ENCODE data around the gene AXIN2. TPM values are rescaled to one million over a fixed set of nuclear protein-coding genes. Genes with fewer than 3 reads are reported as not detected.
"Not testable (repeated sequence)": the region's sequence is repeated elsewhere in the genome, so short reads cannot be mapped to it uniquely, and the experiment has no call there.

The AXIN2 gene
- polyA plus RNA-seq, 1 donor, result 19.4 TPM

- DNase-seq, result no peak
Observed at GRCh38 chr17:65536573-65537342, 24.7 kb downstream of the AXIN2 start.

GRCh38 chr17:65535777-65536572 lies 25.5 kb downstream of the AXIN2 start:
- DNase-seq, result no peak

- DNase-seq, result no peak
Observed at GRCh38 chr17:65533852-65534457, 27.5 kb downstream of the AXIN2 start.

DNA sequence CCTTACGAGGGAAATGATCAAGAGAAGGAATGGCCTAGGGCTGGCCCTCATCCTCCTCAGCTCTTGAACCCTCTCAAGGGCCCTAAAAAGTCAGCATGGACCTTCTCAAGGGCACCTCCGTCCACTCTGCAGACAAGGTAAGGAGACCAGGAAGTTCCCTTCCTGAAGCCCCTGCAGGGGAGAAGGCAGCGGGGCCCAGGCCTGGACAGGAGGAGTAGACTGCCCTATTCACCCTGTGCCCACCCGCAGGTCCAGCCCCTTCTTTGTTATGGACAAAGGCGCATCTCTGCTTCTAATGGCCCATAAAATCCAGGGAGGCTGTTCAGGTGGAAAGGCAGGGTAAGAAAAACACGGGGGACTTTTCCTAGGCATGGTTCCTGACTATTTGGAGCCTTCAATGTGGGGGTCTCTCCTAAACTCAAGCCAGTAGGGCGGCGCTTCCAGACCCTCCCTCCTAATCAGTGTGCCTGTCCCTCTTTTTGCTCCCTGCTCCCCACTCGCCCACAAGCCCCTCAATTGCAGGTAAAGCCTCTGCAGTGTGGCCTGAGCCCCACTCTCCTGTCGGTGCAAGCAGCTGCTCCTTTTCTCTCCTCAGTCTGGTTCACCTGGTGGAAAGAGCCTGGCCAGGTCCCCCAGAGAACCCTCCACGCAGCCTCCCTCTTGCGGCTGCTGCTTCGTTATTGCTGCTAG lies 28.2 kb downstream of the AXIN2 start:
- DNase-seq, result no peak

- DNase-seq, result no peak
Observed at GRCh38 chr17:65532101-65532890, 29.2 kb downstream of the AXIN2 start.

DNA sequence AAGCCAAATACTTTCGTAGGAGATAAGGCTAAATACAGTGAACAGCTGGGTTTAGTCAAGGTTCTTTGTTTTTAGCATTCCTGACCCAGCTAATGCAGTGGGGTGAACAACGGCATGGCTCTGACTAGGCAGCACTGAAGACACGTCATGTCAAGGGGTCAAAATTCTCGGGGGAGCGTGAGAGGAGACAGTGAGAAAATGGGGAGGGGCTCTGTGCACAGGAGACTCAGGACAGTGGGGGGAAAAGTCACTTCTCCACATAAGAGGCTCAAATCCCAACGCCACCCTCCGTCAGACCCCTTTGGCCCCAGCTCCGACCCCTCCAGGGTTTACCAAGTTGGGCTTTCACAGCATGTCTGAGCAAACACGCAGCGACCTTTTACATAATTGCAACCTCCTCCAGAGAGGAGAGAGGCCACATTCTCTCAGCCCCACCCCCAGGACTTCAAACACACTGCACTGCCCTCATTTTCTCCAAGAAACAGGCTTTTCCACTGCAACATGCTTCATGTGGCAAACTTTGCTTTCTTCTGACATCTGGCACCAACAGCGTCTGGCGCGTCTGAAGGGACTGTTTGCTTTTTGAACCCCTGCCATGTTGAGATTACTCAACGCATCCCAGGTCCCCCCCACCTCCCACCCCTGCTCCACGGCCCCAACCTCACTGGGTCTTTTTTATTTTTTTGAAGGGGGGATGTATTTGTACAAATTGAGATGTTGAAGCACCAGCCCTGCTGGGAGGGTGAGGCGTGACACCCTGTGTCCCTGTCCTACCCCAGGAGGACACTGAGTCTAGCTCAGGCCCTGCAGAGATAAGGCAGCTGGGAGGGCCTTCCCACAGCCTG lies 30.0 kb downstream of the AXIN2 start:
- DNase-seq, result no peak

DNA sequence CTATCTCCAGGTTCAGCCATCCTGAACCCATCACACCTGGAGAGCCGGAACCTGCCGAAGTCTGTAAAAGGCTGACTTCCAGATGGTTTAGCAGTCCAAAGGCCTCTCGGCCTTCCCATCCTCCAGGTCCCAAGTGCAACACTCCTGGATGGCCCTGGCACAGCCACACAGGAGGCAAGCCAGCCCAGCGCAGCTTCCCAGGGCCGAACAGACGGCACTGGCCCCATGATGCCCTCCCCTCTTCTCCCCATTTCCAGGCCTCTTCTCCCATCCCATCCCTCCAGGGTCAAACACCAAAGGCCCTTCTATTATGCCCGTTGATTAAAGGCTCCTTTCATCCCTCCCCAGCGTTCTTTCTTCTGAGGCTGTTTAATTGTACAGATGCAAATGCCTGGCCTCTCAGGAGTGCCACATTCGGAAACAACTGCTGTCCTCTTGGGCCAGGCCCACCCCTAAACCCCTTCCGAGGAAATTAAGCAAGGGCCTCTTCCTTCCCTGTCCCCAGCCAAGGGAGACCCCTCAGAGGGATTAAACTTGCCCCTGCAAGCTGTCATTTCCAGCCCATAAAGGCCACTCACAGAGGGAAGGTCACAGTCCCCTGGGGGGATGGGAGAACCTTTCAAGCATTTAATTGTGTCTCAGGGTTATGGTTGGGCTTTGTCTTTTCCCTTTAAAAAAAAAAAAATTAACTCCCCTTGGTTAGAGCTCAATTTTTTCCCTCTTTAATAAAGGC lies 30.8 kb downstream of the AXIN2 start:
- DNase-seq, result no peak

- DNase-seq, result no peak
Observed at GRCh38 chr17:65529761-65530522, 31.5 kb downstream of the AXIN2 start.

DNA sequence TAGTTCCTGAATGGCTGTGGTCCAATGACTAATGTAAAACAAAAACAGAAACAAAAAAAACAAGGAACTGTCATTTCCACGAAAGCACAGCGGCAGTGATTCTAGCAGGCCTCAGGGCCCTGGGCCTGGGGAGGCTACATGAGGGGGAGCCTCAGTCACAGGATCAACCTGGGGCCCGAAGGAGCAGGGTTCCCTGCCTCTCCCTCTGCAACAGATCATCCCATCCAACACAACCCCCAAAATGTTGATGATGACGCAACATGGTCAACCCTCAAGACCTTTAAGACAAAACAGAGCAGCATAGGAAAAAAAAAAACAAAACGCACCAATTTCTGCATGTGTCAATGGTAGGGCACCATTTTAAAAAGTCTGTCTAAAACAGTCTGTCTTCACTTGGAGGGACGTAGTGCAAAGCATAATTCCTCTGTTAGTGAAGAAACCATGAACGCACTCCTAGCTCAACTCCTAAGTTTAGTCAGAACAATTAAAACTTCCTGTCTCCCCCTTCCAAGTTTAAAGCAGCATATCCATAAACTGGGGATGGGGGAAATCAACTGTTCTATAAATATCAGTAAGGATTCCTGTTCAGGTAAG lies 32.3 kb downstream of the AXIN2 start:
- DNase-seq, result no peak

- DNase-seq, result no peak
Observed at GRCh38 chr17:65527857-65528591, 33.4 kb downstream of the AXIN2 start.

GRCh38 chr17:65527381-65527780 lies 34.1 kb downstream of the AXIN2 start:
- no peak for DNase-seq

DNA sequence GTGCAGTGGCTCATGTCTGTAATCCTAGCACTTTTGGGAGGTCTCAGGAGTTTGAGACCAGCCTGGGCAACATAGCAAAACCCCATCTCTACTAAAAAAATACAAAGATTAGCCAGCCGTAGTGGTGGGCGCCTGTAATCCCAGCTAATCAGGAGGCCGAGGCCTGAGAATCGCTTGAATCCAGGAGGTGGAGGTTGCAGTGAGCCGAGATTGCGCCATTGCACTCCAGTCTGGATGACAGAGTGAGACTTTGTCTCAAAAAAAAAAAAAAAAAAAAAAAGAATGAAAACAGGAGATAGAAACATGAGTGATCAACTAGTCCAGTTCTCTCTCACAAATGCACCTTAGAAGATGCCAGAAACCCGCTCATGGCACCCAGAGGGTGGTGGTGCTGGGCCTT lies 34.6 kb downstream of the AXIN2 start:
- DNase-seq, result not testable (repeated sequence)

DNA sequence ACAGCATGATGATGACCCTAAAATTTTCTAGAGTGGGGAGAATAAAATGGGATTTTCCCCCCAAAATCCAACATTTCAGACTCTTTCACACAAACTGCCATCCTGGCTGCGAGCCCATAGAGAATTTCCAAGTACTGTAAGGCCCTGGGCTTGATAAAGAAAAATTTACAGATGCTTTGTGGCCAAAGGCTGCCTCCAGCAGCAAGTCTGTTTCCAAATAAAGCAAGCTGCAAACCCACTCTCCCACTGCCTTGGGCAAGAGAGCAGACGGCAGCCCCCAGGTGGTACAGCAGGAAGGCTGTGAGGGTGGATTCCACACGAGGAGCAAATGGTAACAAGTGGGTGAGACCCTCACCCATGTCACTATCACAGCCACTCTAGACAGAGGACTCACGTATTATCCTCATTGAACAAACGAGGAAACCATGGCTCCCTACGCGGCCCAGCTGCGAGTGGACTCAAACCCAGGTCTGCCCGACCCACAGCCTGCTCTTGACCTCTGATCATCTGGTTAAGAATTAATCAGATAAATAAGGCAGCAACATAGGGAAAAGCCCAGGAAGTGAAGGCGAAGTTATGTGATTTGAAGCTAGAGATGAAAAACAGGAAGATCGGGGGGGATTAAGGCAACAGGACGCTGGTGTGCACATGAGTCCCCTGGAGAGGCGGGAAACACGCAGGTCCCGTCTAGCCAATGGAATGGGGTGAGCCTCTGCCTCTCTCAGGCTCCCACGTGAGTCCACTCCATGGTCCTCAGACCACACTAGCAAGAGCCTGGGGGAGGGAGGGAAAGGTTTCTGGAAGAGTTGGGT lies 37.4 kb downstream of the AXIN2 start:
- no peak for DNase-seq

DNA sequence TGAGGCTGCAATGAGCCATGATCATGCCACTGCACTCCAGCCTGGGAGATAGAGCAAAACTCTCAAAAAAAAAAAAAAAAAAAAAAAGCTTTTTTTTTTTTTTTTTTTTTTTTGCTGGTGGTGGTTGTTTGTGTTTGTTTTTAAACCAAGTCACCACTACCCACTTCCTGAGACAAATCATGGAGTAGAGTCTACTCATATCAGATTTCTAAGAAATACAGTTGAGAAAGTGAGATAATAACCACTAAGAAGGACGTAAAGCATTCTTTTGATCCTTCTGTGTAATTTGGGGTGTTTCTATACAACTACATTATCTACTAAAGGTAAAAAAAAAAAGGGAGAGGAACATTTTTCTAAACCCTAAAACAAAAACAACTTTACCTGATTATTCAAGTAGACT lies 38.0 kb downstream of the AXIN2 start:
- DNase-seq, result no peak

- no peak for DNase-seq
Observed at GRCh38 chr17:65522751-65523404, 38.6 kb downstream of the AXIN2 start.

DNA sequence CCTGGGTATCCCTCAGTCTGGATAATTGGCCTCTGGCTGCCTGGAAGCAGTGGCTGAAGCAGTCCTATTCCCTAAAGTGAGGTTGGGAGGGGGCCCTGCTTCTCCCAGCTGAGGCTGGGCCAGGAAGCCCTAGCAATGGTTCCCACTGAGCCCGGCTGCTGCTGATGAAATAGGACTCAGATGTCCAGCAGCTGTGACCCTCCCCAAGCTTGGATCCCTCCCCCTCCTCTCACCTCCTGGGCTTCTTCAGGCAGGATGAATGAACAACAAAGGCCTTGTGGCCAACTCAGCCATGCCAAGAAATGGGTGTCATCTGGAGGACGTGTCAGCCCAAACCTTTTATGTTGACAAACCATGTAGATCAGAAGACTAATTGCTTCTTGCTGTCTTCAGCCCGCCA lies 42.0 kb downstream of the AXIN2 start:
- DNase-seq, result no peak

- DNase-seq, result no peak
Observed at GRCh38 chr17:65518256-65518655, 43.2 kb downstream of the AXIN2 start.

All from hindlimb muscle (tissue), 1 donor.